Erythroblast (primary cell): Measurements from ENCODE around the gene CTSA.

Experiments used
- GATA1 ChIP-seq: IDR thresholded peaks from 2 replicates; pipeline ENCODE4 v1.6.1; 2011; ENCODE audit warnings: low read depth, mild to moderate bottlenecking, control low read depth, low read length, moderate library complexity
- POLR2A ChIP-seq: IDR thresholded peaks from 2 replicates; pipeline ENCODE4 v1.6.1; 2011; ENCODE audit warnings: mild to moderate bottlenecking, low read length

DNA sequence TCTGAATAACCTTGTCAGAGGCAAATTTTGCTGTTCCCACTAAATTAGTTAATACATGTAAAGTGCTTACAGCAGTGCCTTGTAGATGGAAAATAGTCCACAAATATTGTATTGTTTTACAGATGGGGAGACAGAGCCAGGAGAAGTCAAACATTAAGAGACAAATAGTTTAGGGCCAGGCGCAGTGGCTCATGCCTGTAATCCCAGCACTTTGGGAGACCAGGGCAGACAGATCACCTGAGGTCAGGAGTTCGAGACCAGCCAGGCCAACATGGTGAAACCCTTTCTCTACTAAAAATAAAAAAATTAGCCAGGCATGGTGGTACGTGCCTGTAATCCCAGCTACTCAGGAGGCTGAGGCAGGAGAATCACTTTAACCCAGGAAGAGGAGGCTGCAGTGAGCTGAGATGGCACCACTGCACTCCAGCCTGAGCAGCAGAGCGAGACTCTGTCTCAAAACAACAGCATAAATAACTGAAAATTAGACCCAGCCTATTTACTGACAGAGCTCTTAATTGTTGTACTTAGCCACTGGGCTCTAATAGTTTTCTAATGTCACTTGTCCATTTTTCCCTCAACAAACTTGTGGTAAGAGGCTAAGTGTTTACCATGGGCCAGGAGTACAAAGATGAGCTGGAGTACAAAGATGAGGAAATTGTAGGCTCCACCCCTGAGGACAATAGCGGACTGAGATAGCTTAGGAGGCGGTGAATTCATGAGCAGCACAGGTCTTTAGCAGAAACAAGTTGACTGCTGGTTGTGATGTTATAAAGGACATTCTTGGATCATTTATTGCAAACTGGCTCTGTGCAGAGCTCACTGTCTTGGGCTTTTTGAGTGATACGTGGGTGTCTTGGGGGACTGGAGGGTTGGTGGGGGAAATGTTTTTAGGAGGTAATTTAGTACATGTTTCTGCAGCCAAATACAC, 27.3 kb upstream of the CTSA start:
- TF ChIP-seq POLR2A (no peak), GATA1 (no peak)
